CD14-positive monocyte (primary cell): ENCODE measurements around the gene CDX2. TPM values are rescaled to one million over a fixed set of nuclear protein-coding genes. Genes with fewer than 3 reads are reported as not detected.
A peak's percentile ranks its signal among the peaks of the same experiment; 100 is the strongest.

Experiments used
- DNase-seq, 3 donors: peaks; one replicate each; pipeline ENCODE4 v3.0.0-alpha.2; 2011 to 2022
- H2AFZ ChIP-seq: 2 replicates; pipeline ENCODE4 v1.6.0; 2012; ENCODE audit warnings: mild to moderate bottlenecking, low read depth, low read length, inconsistent platforms; ENCODE audit not compliant: insufficient read depth, poor library complexity, severe bottlenecking
- H3K27ac ChIP-seq, 2 donors: 1 replicate in 1 of 2; 2 replicates in 1 of 2; pipeline ENCODE4 v1.5.1; 2012 to 2013; ENCODE audit warnings: low read length in 2 of 2, control low read depth in 1 of 2, inconsistent platforms in 1 of 2, low read depth in 1 of 2, mild to moderate bottlenecking in 1 of 2
- H3K27me3 ChIP-seq, 2 donors: one replicate each; pipeline versions ENCODE4 v1.6.0 to v1.6.1; 2011 to 2013; ENCODE audit warnings: low read length in 2 of 2; ENCODE audit not compliant: control insufficient read depth in 2 of 2, insufficient read depth in 2 of 2
- H3K36me3 ChIP-seq, 2 donors: replicated peaks in 1 of 2; 1 replicate in 1 of 2; 2 replicates in 1 of 2; pipeline versions ENCODE4 v1.5.1 to v1.6.1; 2012 to 2013; ENCODE audit warnings: low read length in 2 of 2, control low read depth in 1 of 2, inconsistent platforms in 1 of 2, mild to moderate bottlenecking in 1 of 2; ENCODE audit not compliant: insufficient read depth in 2 of 2, control insufficient read depth in 1 of 2
- H3K4me1 ChIP-seq, 2 donors: 1 replicate in 1 of 2; 2 replicates in 1 of 2; pipeline versions ENCODE4 v1.5.1 to v1.6.1; 2012 to 2013; ENCODE audit warnings: low read length in 2 of 2, control low read depth in 1 of 2, inconsistent platforms in 1 of 2, mild to moderate bottlenecking in 1 of 2, moderate library complexity in 1 of 2; ENCODE audit not compliant: insufficient read depth in 2 of 2, control insufficient read depth in 1 of 2
- H3K4me2 ChIP-seq: replicated peaks from 2 replicates; pipeline ENCODE3; 2012; ENCODE audit warnings: low read length, moderate library complexity, mild to moderate bottlenecking; ENCODE audit not compliant: poor library complexity, severe bottlenecking; ENCODE audit errors: extremely low read depth
- H3K4me3 ChIP-seq, 3 experiments: fragments of 200-600 bp in 1 of 3; sonication (generic) in 1 of 3; replicated peaks in 1 of 3; 1 replicate in 2 of 3; 2 replicates in 1 of 3; pipeline ENCODE4 v1.5.1; 2011 to 2013; ENCODE audit warnings: low read length in 3 of 3, mild to moderate bottlenecking in 3 of 3, control low read depth in 2 of 3, low read depth in 2 of 3, inconsistent platforms in 1 of 3, moderate library complexity in 1 of 3
- H3K79me2 ChIP-seq: 2 replicates; pipeline ENCODE4 v1.6.0; 2012; ENCODE audit warnings: mild to moderate bottlenecking, control low read depth, inconsistent platforms, low read length, moderate library complexity; ENCODE audit not compliant: insufficient read depth
- H3K9ac ChIP-seq: 2 replicates; pipeline ENCODE4 v1.6.0; 2017; ENCODE audit warnings: low read length, mild to moderate bottlenecking; ENCODE audit not compliant: insufficient read depth, poor library complexity, severe bottlenecking
- H3K9me3 ChIP-seq, 2 donors: replicated peaks in 1 of 2; 1 replicate in 1 of 2; 2 replicates in 1 of 2; pipeline versions ENCODE4 v1.5.1 to v1.6.1; 2012 to 2013; ENCODE audit warnings: low read length in 2 of 2, control low read depth in 1 of 2; ENCODE audit not compliant: control insufficient read depth in 1 of 2, insufficient read depth in 1 of 2
- H4K20me1 ChIP-seq: 2 replicates; pipeline ENCODE4 v1.6.0; 2012; ENCODE audit warnings: mild to moderate bottlenecking, low read length, control low read depth, moderate library complexity; ENCODE audit not compliant: insufficient read depth
- H3K27ac Mint-ChIP-seq, 7 donors: one replicate each; pipeline ENCODE4 v1.8.0; 2020; ENCODE audit warnings: mild to moderate bottlenecking in 7 of 7, mixed read lengths in 7 of 7, moderate library complexity in 6 of 7, inconsistent platforms in 2 of 7
- H3K27me3 Mint-ChIP-seq, 3 donors: one replicate each; pipeline ENCODE4 v1.8.0; 2021 to 2022; ENCODE audit warnings: low read depth in 3 of 3, mild to moderate bottlenecking in 3 of 3, mixed read lengths in 3 of 3, moderate library complexity in 3 of 3, inconsistent platforms in 1 of 3
- H3K36me3 Mint-ChIP-seq, 2 donors: one replicate each; pipeline ENCODE4 v1.8.0; 2020; ENCODE audit warnings: mixed read lengths in 2 of 2, inconsistent platforms in 1 of 2, mild to moderate bottlenecking in 1 of 2
- H3K4me1 Mint-ChIP-seq: one replicate; pipeline ENCODE4 v1.8.0; 2020; ENCODE audit warnings: mild to moderate bottlenecking, mixed read lengths
- H3K4me3 Mint-ChIP-seq, 2 donors: one replicate each; pipeline ENCODE4 v1.8.0; 2020; ENCODE audit warnings: mild to moderate bottlenecking in 2 of 2, mixed read lengths in 2 of 2, moderate library complexity in 1 of 2
- H3K9me3 Mint-ChIP-seq, 7 donors: one replicate each; pipeline ENCODE4 v1.8.0; 2020 to 2022; ENCODE audit warnings: mixed read lengths in 7 of 7, mild to moderate bottlenecking in 6 of 7, moderate library complexity in 6 of 7, inconsistent platforms in 2 of 7
- WGBS: methylation state at CpG from one replicate; pipeline ENCODE4 v1.1.5; 2013; ENCODE audit warnings: missing lambda C conversion rate; ENCODE audit not compliant: insufficient coverage; 5-methylcytosine and 5-hydroxymethylcytosine counted together
- intact Hi-C, 2 donors: fragments of 100-400 bp; cut with micrococcal nuclease; formaldehyde crosslinking; loops; one replicate each; pipeline versions ENCODE4 v1.15.0 to v1.15.1; 2023
- polyA plus RNA-seq, 3 donors: library from polyadenylated mRNA; depleted of rRNA in 1 of 3; unstranded in 2 of 3; stranded (reverse) in 1 of 3; fragments of 300-500 nt in 2 of 3; fragments of >200 nt in 1 of 3; fragmentation: Illumina TruSeq in 2 of 3; gene quantifications; 1 replicate in 2 of 3; 2 replicates in 1 of 3; pipeline ENCODE4 v1.2.3, GENCODE V29; 2012 to 2021
- TF ChIP-seq, protein P1 (sequence below): fragments of 200-600 bp; IDR thresholded peaks from one replicate; pipeline ENCODE4 v1.8.0; 2022; ENCODE audit warnings: antibody characterized with exemption, mild to moderate bottlenecking

The CDX2 gene
- polyA plus RNA-seq, 3 donors = not detected

GRCh38 chr13:27954406-27954851 lies 14.7 kb downstream of the CDX2 start:
- peaks cover 68 to 86% of the 10 kb centered on the region in 2 donors for H3K27me3 ChIP-seq
- peak overlapping the region; percentile 40 for H3K9ac ChIP-seq

GRCh38 chr13:27953676-27954405 lies 15.3 kb downstream of the CDX2 start:
- H3K36me3 ChIP-seq = no peaks in the 10 kb centered on the region
- peak overlapping the region; percentile 86 for H3K4me2 ChIP-seq
- Mint-ChIP-seq H3K4me1 (peaks cover 18% of the 10 kb centered on the region), H3K4me3 (peak overlapping the region; percentile 80 to 95), H3K9me3 (peaks cover 0 to 25% (median 10%) of the 10 kb centered on the region in 7 donors), H3K36me3 (peaks cover 0 to 5% of the 10 kb centered on the region in 2 donors), H3K27me3 (peaks cover 82 to 88% (median 83%) of the 10 kb centered on the region in 3 donors), H3K27ac (no peak overlapping the region)
- TF ChIP-seq, protein P1, sequence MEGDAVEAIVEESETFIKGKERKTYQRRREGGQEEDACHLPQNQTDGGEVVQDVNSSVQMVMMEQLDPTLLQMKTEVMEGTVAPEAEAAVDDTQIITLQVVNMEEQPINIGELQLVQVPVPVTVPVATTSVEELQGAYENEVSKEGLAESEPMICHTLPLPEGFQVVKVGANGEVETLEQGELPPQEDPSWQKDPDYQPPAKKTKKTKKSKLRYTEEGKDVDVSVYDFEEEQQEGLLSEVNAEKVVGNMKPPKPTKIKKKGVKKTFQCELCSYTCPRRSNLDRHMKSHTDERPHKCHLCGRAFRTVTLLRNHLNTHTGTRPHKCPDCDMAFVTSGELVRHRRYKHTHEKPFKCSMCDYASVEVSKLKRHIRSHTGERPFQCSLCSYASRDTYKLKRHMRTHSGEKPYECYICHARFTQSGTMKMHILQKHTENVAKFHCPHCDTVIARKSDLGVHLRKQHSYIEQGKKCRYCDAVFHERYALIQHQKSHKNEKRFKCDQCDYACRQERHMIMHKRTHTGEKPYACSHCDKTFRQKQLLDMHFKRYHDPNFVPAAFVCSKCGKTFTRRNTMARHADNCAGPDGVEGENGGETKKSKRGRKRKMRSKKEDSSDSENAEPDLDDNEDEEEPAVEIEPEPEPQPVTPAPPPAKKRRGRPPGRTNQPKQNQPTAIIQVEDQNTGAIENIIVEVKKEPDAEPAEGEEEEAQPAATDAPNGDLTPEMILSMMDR = peak; percentile 91
- no peaks in the 10 kb centered on the region for H3K79me2 ChIP-seq
- H3K27ac ChIP-seq = no peak overlapping the region
- peak; percentile 51 to 62 (median 53) for DNase-seq
- peaks cover 22% of the 10 kb centered on the region in 2 donors for H3K4me1 ChIP-seq
- H3K9me3 ChIP-seq = peaks cover 0 to 19% of the 10 kb centered on the region in 2 donors
- intact Hi-C loops = no loop called here
- no peaks in the 10 kb centered on the region for H4K20me1 ChIP-seq
- WGBS = 1% methylated on average over 71 of the region's 71 CpGs
- H2AFZ ChIP-seq = peak overlapping the region; percentile 85
- H3K4me3 ChIP-seq = peak overlapping the region; percentile 28 to 76 (median 47)
- peaks cover 63 to 83% of the 10 kb centered on the region in 2 donors for H3K27me3 ChIP-seq
- H3K9ac ChIP-seq = peak overlapping the region; percentile 40

More at GRCh38 chr13:27954406-27954851, 14.7 kb downstream of the CDX2 start:
- Histone ChIP-seq H3K4me2 (peak overlapping the region; percentile 86), H2AFZ (peak overlapping the region; percentile 85), H3K27ac (no peak overlapping the region), H3K9me3 (peaks cover 0 to 25% of the 10 kb centered on the region in 2 donors), H3K79me2 (no peaks in the 10 kb centered on the region), H3K4me1 (peaks cover 22% of the 10 kb centered on the region in 2 donors), H3K36me3 (no peaks in the 10 kb centered on the region), H4K20me1 (no peaks in the 10 kb centered on the region), H3K4me3 (peak overlapping the region; percentile 28 to 76 (median 47))
- H3K4me1 Mint-ChIP-seq = peaks cover 18% of the 10 kb centered on the region
- TF ChIP-seq, protein P1 = no peak
- DNase-seq = no peak
- H3K27me3 Mint-ChIP-seq = peaks cover 86 to 88% (median 87%) of the 10 kb centered on the region in 3 donors
- H3K36me3 Mint-ChIP-seq = peaks cover 0 to 5% of the 10 kb centered on the region in 2 donors
- peak overlapping the region; percentile 80 to 95 for H3K4me3 Mint-ChIP-seq
- intact Hi-C loops = no loop called here
- 3% methylated on average over 53 of the region's 56 CpGs for WGBS
- H3K9me3 Mint-ChIP-seq = peaks cover 0 to 30% (median 11%) of the 10 kb centered on the region in 7 donors
- H3K27ac Mint-ChIP-seq = no peak overlapping the region
